GM19025 (cell line): Measurements from ENCODE around the gene CCDC3.
"Not testable (repeated sequence)": the region's sequence is repeated elsewhere in the genome, so short reads cannot be mapped to it uniquely, and the experiment has no call there.

Experiments
- ATAC-seq: cut with Tn5 transposase; IDR thresholded peaks from one replicate; pipeline ENCODE4 v1.9.1; 2021; ENCODE audit warnings: mild to moderate bottlenecking, low read depth, moderate library complexity; ENCODE audit not compliant: unreplicated experiment

Gene CCDC3

GRCh38 chr10:12898271-12898670 is 103.2 kb downstream of the CCDC3 start:
- no peak for ATAC-seq

- no peak for ATAC-seq
Measured at GRCh38 chr10:12897278-12897677, 104.2 kb downstream of the CCDC3 start.

- no peak for ATAC-seq
Measured at GRCh38 chr10:12896251-12896650, 105.3 kb downstream of the CCDC3 start.

- no peak for ATAC-seq
Measured at GRCh38 chr10:12892924-12893323, 108.6 kb downstream of the CCDC3 start.

- ATAC-seq: no peak
Measured at GRCh38 chr10:12890958-12891357, 110.6 kb downstream of the CCDC3 start.

GRCh38 chr10:12888470-12888869 is 113.0 kb downstream of the CCDC3 start:
- no peak for ATAC-seq

GRCh38 chr10:12887780-12888179 is 113.7 kb downstream of the CCDC3 start:
- no peak for ATAC-seq

GRCh38 chr10:12884851-12885250 is 116.7 kb downstream of the CCDC3 start:
- no peak for ATAC-seq

GRCh38 chr10:12880423-12880822 is 121.1 kb downstream of the CCDC3 start:
- ATAC-seq: no peak

GRCh38 chr10:12877150-12877549 is 124.4 kb downstream of the CCDC3 start:
- ATAC-seq: no peak

- no peak for ATAC-seq
Measured at GRCh38 chr10:12876266-12876665, 125.2 kb downstream of the CCDC3 start.

- ATAC-seq: no peak
Measured at GRCh38 chr10:12875100-12875499, 126.4 kb downstream of the CCDC3 start.

GRCh38 chr10:12874501-12874900 is 127.0 kb downstream of the CCDC3 start:
- ATAC-seq: no peak

GRCh38 chr10:12873172-12873571 is 128.3 kb downstream of the CCDC3 start:
- no peak for ATAC-seq

- no peak for ATAC-seq
Measured at GRCh38 chr10:12872577-12872976, 128.9 kb downstream of the CCDC3 start.

GRCh38 chr10:12869427-12869826 is 132.1 kb downstream of the CCDC3 start:
- ATAC-seq: no peak

GRCh38 chr10:12868229-12868628 is 133.3 kb downstream of the CCDC3 start:
- no peak for ATAC-seq

GRCh38 chr10:12865515-12865914 is 136.0 kb downstream of the CCDC3 start:
- not testable (repeated sequence) for ATAC-seq

GRCh38 chr10:12862459-12862858 is 139.1 kb downstream of the CCDC3 start:
- ATAC-seq: no peak

GRCh38 chr10:12854988-12855387 is 146.5 kb downstream of the CCDC3 start:
- no peak for ATAC-seq

- ATAC-seq: no peak
Measured at GRCh38 chr10:12852687-12853086, 148.8 kb downstream of the CCDC3 start.

- ATAC-seq: no peak
Measured at GRCh38 chr10:12849319-12850181, 152.0 kb downstream of the CCDC3 start.
